ENCODE measurements around the gene EIF4G2. TPM values are rescaled to one million over a fixed set of nuclear protein-coding genes. Genes with fewer than 3 reads are reported as not detected.

The EIF4G2 gene
- total and polyA plus RNA-seq, 2 donors: 381 to 646 TPM

DNA sequence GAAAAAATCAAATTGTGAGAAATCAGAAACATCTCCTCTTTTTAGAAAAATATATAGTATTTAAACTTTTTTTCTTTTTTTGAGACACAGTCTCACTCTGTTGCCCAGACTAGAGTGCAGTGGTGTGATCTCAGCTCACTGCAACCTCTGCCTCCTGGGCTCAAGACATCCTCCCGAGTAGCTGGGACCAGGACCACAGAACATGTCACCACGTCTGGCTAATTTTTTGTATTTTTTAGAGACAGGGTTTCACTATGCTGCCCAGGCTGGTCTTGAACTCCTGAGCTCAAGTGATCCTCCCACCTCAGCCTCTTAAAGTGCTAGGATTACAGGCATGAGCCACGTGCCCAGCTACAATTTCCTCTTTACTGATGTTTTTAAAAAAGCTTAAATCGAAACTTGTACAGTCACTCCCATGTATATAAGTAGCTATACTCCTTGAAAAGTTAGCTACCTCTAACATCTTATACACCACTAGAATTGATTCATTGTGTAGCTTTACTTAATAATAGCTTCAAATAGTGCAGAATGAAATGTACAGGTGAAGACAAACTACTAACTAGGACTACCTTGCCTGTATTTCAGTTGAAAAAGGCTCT lies 10.3 kb downstream of the EIF4G2 start:
- Histone ChIP-seq H3K4me3 (ENCODE audit: low read depth, low read length) (no peak overlapping the region), H3K27ac (ENCODE audit: low read depth) (no peak overlapping the region), H3K4me1 (ENCODE audit: insufficient read depth) (no peaks in the 10 kb centered on the region), H3K36me3 (ENCODE audit: insufficient read depth) (peaks cover 22% of the 10 kb centered on the region)
- DNase-seq (ENCODE audit: extremely low spot score): no peak
- 66% methylated on average over 4 of the region's 4 CpGs for WGBS

- Histone ChIP-seq H3K27ac (ENCODE audit: low read depth) (no peak overlapping the region), H3K4me3 (ENCODE audit: low read depth, low read length) (no peak overlapping the region), H3K4me1 (ENCODE audit: insufficient read depth) (no peaks in the 10 kb centered on the region), H3K36me3 (ENCODE audit: insufficient read depth) (peaks cover 20% of the 10 kb centered on the region)
- 76% methylated on average over 3 of the region's 3 CpGs for WGBS
- DNase-seq (ENCODE audit: extremely low spot score): no peak
Measured at GRCh38 chr11:10797531-10797930, 11.2 kb downstream of the EIF4G2 start.

DNA sequence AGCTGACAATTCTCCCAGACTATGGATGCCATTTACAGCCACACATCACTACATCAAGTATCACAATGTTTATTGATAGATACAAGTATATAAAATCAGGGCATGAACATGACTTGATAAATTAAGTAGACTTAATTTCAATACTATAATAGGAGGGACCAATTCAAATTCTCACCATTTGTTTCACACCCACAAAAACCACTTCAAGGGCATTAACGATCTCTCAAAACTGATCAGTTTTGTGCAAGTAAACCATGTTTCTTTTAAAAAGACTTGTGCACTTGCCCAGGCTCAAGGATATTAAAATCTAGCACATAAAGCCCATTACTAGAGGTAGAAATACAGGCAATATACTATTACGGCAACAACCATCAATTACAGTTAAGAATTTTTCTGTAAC lies 11.7 kb downstream of the EIF4G2 start:
- Histone ChIP-seq H3K27ac (ENCODE audit: low read depth) (no peak overlapping the region), H3K36me3 (ENCODE audit: insufficient read depth) (peaks cover 17% of the 10 kb centered on the region), H3K4me3 (ENCODE audit: low read depth, low read length) (no peak overlapping the region), H3K4me1 (ENCODE audit: insufficient read depth) (no peaks in the 10 kb centered on the region)
- no peak for DNase-seq (ENCODE audit: extremely low spot score)
- 87% methylated on average over 2 of the region's 2 CpGs for WGBS

GRCh38 chr11:10796191-10796590 lies 12.5 kb downstream of the EIF4G2 start:
- Histone ChIP-seq H3K27ac (ENCODE audit: low read depth) (no peak overlapping the region), H3K4me1 (ENCODE audit: insufficient read depth) (no peaks in the 10 kb centered on the region), H3K36me3 (ENCODE audit: insufficient read depth) (peaks cover 12% of the 10 kb centered on the region), H3K4me3 (ENCODE audit: low read depth, low read length) (no peak overlapping the region)
- WGBS: 42% methylated on average over 2 of the region's 2 CpGs
- no peak for DNase-seq (ENCODE audit: extremely low spot score)

- Histone ChIP-seq H3K4me3 (ENCODE audit: low read depth, low read length) (no peak overlapping the region), H3K27ac (ENCODE audit: low read depth) (no peak overlapping the region), H3K36me3 (ENCODE audit: insufficient read depth) (peaks cover 4% of the 10 kb centered on the region), H3K4me1 (ENCODE audit: insufficient read depth) (no peaks in the 10 kb centered on the region)
- DNase-seq (ENCODE audit: extremely low spot score): no peak
- WGBS: 74% methylated on average over 11 of the region's 11 CpGs
Measured at GRCh38 chr11:10793470-10794255, 15.1 kb downstream of the EIF4G2 start.

DNA sequence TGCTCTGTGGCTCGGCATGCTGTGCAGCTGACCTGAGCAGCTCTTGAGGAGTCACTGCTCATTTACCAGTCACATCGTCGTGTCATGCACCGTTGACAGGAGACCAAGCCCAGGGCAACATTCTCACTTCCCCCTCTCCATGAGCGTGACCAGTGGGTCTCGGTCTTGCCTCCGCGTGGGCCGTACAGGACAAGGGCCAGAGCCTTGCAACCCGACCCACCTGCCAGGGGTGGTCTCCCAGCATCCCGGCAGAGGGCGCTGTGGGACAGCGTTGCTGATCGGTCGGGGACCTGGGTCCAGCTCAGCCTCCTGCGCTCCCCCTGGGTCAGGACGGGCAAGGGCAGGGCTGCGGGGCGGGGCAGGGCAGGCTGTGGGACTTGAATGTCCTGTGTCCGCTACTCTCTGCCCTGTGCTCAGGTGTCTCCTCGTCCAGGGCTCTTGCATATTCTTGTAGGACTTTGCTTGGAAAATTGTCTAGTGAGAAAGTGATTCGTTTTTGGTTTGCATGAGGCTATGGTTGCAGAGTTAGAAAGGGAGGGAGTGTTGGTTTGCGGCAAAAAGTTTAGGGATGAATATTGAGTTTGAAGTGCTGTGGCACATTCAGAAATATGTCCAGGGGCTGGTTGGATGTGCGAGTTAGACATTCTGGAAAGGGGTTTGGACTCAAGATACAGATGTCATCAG lies 16.2 kb downstream of the EIF4G2 start:
- no peak overlapping the region for H3K4me3 ChIP-seq (ENCODE audit: low read depth, low read length)
- no peak overlapping the region for H3K27ac ChIP-seq (ENCODE audit: low read depth)
- no peak for DNase-seq (ENCODE audit: extremely low spot score)
- peaks cover 1% of the 10 kb centered on the region for H3K36me3 ChIP-seq (ENCODE audit: insufficient read depth)
- no peaks in the 10 kb centered on the region for H3K4me1 ChIP-seq (ENCODE audit: insufficient read depth)
- 13% methylated on average over 24 of the region's 24 CpGs for WGBS

DNA sequence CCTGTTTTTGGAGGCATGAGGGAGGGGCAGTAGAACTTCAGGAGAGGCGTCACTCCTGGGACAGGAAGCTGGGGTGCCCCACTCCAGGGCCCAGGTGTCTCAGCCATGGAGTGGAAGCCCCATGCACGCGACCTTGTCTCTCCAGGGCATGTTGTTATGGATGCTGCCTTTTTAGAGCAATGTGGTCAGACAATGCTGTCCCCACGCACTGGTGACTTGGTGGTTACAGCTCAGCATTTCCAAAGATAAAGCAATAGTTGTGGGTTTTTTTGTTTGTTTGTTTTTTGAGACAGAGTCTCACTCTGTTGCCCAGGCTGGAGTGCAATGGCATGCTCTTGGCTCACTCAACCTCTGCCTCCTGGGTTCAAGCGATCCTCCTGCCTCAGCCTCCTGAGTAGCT lies 22.3 kb downstream of the EIF4G2 start:
- DNase-seq (ENCODE audit: extremely low spot score): no peak
- no peaks in the 10 kb centered on the region for H3K36me3 ChIP-seq (ENCODE audit: insufficient read depth)
- 96% methylated on average over 5 of the region's 5 CpGs for WGBS
- H3K27ac ChIP-seq (ENCODE audit: low read depth): no peak overlapping the region
- no peak overlapping the region for H3K4me3 ChIP-seq (ENCODE audit: low read depth, low read length)
- no peaks in the 10 kb centered on the region for H3K4me1 ChIP-seq (ENCODE audit: insufficient read depth)

GRCh38 chr11:10785146-10785474 lies 23.6 kb downstream of the EIF4G2 start:
- no peak overlapping the region for H3K4me3 ChIP-seq (ENCODE audit: low read depth, low read length)
- H3K4me1 ChIP-seq (ENCODE audit: insufficient read depth): no peaks in the 10 kb centered on the region
- no peaks in the 10 kb centered on the region for H3K36me3 ChIP-seq (ENCODE audit: insufficient read depth)
- no peak for DNase-seq (ENCODE audit: extremely low spot score)
- 63% methylated on average over 4 of the region's 4 CpGs for WGBS
- no peak overlapping the region for H3K27ac ChIP-seq (ENCODE audit: low read depth)

DNA sequence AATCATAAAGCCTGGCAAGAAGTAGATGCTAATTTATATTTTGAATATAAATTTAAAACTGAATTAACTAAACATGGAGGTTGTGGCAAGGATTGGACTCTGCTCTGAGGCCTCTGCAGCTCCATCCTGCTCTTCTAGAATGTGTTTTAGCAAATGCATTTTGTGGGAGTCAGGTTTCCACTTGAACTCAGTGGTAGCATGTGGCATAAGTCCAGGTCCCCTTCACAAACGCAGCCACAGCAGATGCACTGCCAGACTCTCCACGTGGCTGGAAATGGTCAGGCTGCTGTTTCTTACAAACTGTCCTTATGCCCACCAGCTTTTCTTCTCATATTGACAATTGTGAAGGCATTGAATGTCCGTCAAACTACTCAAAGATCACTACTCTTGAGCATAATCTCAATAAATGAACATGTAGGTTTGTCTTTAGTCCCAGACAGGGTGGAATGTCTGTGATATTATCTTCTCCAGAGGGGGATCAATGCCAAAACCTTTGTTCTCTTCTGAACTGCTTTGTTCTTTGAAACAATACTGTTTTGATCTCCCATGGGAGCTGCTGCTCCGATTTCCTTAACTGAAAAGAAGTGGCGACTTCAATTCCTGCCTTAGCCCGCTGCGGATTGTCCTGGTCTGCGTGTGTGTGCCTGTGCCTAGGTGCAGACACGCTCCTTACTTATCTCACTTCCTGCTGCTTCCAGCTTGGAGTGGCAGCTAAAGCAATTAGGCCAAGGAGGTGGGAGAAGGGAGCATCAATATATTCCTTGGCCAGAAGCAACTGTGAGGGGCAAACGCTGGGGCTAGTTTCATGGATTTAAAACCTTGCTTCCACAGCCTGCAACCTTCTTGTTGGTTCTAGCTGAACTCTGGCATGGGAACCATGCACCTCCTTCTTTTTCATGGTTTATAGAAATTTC lies 24.2 kb downstream of the EIF4G2 start:
- H3K27ac ChIP-seq (ENCODE audit: low read depth): no peak overlapping the region
- DNase-seq (ENCODE audit: extremely low spot score): no peak
- H3K36me3 ChIP-seq (ENCODE audit: insufficient read depth): peaks cover 2% of the 10 kb centered on the region
- H3K4me1 ChIP-seq (ENCODE audit: insufficient read depth): no peaks in the 10 kb centered on the region
- H3K4me3 ChIP-seq (ENCODE audit: low read depth, low read length): no peak overlapping the region
- WGBS: 60% methylated on average over 10 of the region's 10 CpGs

DNA sequence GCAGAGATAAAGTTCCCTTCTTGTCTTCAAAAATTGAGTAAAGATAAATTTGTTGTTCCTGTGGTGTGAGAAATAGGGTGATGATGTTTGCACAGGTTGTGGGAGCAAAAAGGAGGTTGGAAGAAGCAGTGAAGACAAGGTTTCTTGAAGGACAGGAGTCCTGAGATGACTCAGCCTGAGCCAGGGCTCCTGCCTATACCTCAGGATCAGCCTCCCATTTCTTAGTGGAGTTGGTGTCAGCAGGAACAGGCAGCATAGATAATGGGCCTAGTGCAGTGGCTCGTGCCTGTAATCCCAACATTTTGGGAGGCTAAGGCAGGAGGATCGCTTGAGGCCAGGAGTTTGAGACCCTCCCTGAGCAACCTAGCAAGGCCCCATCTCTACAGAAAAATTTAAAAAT lies 28.7 kb downstream of the EIF4G2 start:
- WGBS: 96% methylated on average over 2 of the region's 2 CpGs
- Histone ChIP-seq H3K36me3 (ENCODE audit: insufficient read depth) (peaks cover 4% of the 10 kb centered on the region), H3K4me3 (ENCODE audit: low read depth, low read length) (no peak overlapping the region), H3K4me1 (ENCODE audit: insufficient read depth) (no peaks in the 10 kb centered on the region), H3K27ac (ENCODE audit: low read depth) (no peak overlapping the region)
- DNase-seq (ENCODE audit: extremely low spot score): no peak

- no peak overlapping the region for H3K27ac ChIP-seq (ENCODE audit: low read depth)
- H3K4me1 ChIP-seq (ENCODE audit: insufficient read depth): no peaks in the 10 kb centered on the region
- peaks cover 9% of the 10 kb centered on the region for H3K36me3 ChIP-seq (ENCODE audit: insufficient read depth)
- no peak overlapping the region for H3K4me3 ChIP-seq (ENCODE audit: low read depth, low read length)
- DNase-seq (ENCODE audit: extremely low spot score): no peak
- WGBS: 53% methylated on average over 1 of the region's 1 CpG
Measured at GRCh38 chr11:10779086-10779485, 29.6 kb downstream of the EIF4G2 start.

- no peak overlapping the region for H3K27ac ChIP-seq (ENCODE audit: low read depth)
- DNase-seq (ENCODE audit: extremely low spot score): no peak
Measured at GRCh38 chr11:10778217-10778970, 30.3 kb downstream of the EIF4G2 start.

GRCh38 chr11:10777806-10778205 lies 30.9 kb downstream of the EIF4G2 start:
- 80% methylated on average over 6 of the region's 6 CpGs for WGBS
- H3K36me3 ChIP-seq (ENCODE audit: insufficient read depth): peaks cover 11% of the 10 kb centered on the region
- DNase-seq (ENCODE audit: extremely low spot score): no peak
- H3K4me3 ChIP-seq (ENCODE audit: low read depth, low read length): no peak overlapping the region
- H3K27ac ChIP-seq (ENCODE audit: low read depth): no peak overlapping the region
- H3K4me1 ChIP-seq (ENCODE audit: insufficient read depth): no peaks in the 10 kb centered on the region

More at GRCh38 chr11:10778217-10778970, 30.3 kb downstream of the EIF4G2 start:
- Histone ChIP-seq H3K4me3 (ENCODE audit: low read depth, low read length) (no peak overlapping the region), H3K4me1 (ENCODE audit: insufficient read depth) (no peaks in the 10 kb centered on the region), H3K36me3 (ENCODE audit: insufficient read depth) (peaks cover 9% of the 10 kb centered on the region)
- 67% methylated on average over 13 of the region's 13 CpGs for WGBS
